ENCODE results near the gene CPXM1.

DNA sequence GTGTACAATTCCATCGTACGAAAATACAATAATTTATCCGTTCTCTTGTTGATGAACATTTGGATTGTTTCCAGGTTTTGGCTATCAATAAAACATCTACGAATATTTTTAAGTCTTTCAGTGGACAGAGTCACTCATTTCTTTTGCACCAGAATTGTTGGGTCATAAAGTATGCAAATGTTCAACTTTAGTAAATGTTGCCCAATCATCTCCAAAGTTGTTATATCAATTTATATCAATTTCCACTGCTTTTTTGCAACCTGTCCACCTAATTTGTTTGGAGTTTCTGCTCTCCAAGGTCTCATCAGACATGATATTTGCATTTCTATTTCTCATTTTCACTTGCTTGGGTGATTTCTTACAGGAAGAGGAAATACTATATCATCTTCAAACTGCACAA, 26.2 kb upstream of the CPXM1 start:
- TF ChIP-seq CTCF (conservative IDR thresholded peaks at IDR 0.05; ENCODE audit: low read depth, low read length) (no peak), EZH2 (IDR thresholded peaks at IDR 0.05; ENCODE audit: low read length, unreplicated experiment) (no peak), EZH2phosphoT487 (IDR thresholded peaks at IDR 0.05; ENCODE audit: borderline replicate concordance, low read length) (no peak)
